Embryonic facial prominence (tissue), 1 donor: Measurements from ENCODE around the gene ADGRD1.

Experiments used
- DNase-seq: peaks from one replicate; pipeline ENCODE4 v3.0.0-alpha.2; 2016; ENCODE audit errors: extremely low spot score

Gene ADGRD1

DNA sequence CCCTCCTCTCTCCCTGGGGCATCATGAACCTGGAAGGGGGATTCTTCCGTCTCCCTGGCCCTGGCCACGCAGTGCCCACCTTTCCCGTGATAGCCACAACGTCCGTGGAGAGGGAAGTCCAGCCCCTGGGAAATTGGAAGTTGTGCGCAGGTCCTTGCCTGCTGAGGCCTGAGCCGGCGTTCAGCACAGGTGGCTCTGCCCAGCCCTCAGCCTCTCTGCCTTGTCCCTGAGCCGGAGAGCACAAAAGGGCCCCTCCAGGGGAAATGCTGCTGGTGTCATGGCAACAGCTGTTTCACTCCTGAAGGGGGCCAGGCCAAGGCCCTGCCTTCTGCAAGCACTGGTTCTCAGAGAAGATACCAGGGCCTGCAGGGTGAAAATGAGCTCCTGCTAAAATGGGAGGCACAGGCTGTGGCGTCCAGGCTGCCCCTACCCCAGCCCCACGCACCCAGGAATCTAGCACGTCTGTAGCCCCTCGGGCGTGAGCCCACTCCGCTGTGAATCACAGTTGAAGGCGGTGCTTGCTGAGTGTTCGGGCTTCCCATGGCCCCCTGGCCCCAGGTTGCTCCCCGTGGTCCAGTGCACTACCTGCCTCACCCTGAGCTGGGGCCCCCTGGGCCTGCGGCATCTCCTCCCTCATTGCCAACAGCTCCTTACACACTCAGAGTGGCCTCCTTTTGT lies 149.4 kb downstream of the ADGRD1 start:
- no peak for DNase-seq

GRCh38 chr12:131103669-131104462 lies 150.2 kb downstream of the ADGRD1 start:
- DNase-seq, result no peak

DNA sequence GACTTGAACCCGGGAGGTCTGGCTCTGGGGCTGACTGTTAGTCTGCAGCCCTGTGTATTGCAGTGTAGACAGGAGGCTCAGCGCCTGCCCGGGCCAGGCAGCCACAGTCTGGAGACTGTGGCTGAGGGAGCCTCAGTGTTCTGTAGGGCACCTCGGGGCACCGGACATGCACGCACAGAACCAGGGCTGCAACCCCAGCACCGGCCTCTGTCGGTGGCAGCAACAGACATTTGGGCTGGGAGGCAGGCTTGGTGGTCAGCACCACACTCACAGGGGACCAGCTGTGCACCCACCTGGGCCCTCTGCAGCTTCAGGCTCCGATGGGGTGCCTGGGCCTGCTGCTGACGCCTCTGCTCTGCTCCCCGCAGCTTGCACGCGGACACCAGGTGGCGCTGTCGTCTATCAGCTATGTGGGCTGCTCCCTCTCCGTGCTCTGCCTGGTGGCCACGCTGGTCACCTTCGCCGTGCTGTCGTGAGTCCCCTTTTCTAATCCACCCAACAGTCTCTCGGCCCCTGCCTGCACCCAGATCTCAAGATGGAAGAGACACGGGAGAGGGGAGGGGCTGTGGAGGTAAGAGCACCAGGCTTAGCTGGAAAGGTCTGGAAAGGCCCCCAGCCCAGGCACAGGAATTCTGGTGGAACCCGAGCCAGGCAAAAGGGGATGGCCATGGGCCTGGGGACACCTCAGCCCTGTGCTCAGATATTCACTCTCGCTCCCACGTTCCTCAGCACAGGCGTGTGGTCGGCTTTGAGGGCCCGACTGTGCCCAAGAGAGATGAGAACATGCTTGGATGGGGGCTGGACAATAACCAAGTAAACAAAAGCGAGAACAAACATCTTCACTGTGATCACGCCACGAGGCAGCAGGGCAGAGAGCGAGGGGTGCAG lies 151.0 kb downstream of the ADGRD1 start:
- DNase-seq, result peak; percentile 56

GRCh38 chr12:131105351-131105735 lies 151.6 kb downstream of the ADGRD1 start:
- DNase-seq, result no peak

- no peak for DNase-seq
These were observed 152.1 kb downstream of the ADGRD1 start for GRCh38 chr12:131105736-131106348.

DNA sequence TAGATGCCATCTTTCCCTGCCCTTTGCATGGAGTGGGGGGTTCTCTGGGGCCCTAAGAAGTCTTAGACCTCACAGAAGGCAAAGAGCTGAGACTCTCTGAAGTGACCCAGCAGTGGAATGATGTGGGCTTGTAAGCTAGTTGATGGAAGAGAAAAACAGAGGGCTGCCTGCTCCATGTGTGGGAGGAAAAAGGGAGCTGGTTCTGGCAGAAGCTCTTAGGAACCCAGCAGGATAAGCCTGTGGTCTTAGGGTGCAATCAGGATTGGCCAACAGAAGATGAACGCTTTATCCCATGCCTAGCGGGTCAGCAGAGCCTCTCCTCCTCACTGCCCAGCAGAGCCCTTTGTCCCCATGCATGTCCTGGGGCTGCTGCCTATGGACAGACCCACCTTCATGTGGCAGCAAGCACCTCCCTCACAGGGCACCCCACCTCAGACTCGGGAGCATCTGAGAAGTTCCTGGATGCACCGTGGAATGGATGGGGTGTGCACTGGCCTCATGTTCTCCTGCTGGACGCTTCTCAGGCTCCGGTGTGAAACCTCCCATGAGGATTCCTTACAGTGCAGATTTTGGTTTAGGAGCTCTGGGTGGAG lies 152.7 kb downstream of the ADGRD1 start:
- no peak for DNase-seq

DNA sequence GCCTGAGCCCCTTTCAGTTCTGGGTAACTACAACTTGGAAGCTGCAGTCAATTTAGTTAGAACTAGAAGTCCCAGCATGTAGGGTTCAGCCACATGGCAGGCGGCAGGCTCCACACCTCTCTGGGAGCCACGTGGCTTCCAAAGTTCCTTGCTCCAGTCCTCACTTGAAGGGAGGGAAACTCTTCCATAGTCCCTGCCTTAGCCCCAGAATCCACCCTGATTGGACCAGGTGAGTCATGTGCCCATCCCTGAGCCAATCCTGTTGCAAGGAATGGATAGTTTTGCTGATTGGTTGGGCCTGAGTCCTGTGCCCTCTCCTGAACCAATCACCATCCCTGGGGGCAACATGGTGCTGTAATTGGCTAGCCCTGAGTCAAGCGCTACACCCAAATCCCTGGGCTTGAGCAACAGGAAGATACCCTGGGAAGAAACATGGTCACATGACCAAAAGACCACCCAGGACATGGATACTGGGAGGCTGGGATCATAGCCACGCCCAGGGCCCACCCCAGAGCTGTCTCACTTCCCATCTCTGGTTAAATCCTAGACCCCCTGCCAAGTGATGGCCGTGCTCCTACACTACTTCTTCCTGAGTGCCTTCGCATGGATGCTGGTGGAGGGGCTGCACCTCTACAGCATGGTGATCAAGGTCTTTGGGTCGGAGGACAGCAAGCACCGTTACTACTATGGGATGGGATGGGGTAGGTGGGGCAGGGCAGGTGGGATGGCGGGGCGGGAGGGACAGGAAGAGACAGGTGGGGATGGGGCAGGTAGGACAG lies 154.7 kb downstream of the ADGRD1 start:
- no peak for DNase-seq

DNA sequence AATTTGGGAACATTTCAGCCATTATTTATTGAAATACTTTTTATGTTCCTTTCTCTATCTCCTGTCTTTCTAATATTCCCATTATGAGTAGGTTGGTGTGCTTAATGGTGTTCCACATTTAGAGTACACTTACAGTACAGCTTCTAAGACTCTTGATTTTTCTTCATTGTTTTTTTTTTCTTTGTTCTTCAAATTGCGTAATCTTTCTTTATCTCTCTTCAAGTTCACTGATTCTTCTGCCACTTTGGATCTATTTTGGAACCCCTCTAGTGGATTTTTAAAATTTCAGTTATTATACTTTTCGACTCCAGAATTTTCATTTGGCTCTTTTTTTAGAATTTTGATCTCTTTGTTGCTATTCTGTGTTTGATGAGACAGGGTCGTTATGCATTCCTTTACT lies 157.7 kb downstream of the ADGRD1 start:
- DNase-seq, result no peak

GRCh38 chr12:131112021-131112420 lies 158.3 kb downstream of the ADGRD1 start:
- DNase-seq, result no peak

DNA sequence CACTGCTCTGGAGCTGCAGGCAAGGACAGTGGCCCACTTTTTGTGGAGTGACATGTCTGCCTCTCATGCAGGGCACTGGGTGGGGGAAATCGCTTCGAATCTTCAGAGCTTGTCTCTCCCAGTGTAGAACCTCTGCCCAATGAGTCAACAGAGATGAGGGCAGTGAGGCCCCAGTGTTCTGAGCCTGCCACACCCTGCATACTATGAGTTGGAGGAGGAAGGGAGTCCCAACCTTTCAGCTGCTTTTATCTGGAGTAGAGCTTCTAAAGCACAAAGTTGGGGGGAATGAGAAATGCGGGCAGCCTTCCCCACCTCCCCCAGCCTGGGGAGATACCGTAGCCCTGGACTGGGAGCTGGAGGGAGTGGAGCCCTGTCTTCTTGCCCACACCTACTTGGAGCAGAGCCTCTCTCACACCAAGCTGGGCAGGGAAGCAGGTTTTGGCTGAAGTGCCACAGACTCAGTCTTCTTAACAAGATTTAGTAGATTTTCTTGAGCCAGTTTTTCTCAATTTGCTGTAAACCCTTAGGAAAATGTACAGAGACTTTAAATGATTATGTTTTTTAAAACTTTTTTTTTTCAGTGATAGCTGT lies 159.1 kb downstream of the ADGRD1 start:
- DNase-seq, result no peak

GRCh38 chr12:131113568-131114270 lies 160.0 kb downstream of the ADGRD1 start:
- no peak for DNase-seq

GRCh38 chr12:131114271-131114670 lies 160.6 kb downstream of the ADGRD1 start:
- no peak for DNase-seq

- no peak for DNase-seq
These were observed 161.4 kb downstream of the ADGRD1 start for GRCh38 chr12:131114942-131115584.

- DNase-seq, result no peak
These were observed 162.2 kb downstream of the ADGRD1 start for GRCh38 chr12:131115766-131116467.

DNA sequence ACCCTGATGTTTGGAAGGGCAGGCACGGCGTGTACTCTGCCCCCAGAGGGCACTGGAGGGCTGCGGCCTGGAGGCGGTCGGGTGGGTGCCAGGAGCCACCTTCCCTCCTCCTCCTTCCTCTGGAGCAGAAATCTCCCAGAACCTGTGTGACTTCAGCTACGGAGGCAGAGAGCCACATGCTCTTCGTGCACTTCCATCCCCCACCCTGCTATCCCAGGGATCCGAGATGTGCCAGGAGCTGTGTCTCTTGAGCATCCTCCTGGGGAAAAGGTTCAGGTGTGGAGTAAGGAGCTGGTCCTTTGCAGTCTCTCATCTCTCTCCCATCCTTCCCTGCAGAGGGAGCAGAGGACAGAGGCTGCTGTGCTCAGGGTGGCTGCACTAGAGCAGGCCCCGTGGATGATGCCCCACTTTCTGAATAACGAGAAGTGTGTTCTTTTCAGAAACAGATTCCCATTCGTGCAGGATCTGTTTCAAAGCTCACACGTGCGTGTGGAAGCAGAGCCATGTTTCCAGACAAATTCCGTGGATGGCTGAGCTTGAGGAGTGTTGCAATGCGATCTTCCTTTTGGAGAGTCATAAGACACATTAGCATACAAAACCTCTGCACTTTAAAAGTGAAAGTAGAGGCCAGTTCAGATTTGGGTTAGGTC lies 162.9 kb downstream of the ADGRD1 start:
- DNase-seq, result no peak

- no peak for DNase-seq
These were observed 163.9 kb downstream of the ADGRD1 start for GRCh38 chr12:131117438-131118245.

DNA sequence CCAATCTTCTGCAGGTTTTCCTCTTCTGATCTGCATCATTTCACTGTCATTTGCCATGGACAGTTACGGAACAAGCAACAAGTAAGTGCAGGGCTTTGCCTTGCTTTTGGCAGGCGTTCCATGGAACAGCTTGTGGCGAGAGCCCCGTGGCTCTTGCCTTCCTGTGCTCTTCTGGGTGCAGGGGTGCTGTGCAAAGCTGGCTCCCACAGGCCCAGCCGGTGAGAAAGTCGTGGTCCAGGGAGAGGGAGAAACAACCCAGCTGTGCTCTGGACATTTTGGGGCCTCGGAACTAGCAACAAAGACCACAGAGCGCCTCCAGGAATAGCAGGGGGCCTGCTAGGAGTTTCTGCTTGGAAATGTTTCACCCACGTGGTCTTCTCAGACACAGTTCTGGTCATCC lies 164.7 kb downstream of the ADGRD1 start:
- no peak for DNase-seq
